Measurements from ENCODE around the gene ZNF189. TPM values are rescaled to one million over a fixed set of nuclear protein-coding genes. Genes with fewer than 3 reads are reported as not detected.

The ZNF189 gene
- total RNA-seq, 4 donors from 2014 or later = 9.7 to 42.8 (median 12.2) TPM

DNA sequence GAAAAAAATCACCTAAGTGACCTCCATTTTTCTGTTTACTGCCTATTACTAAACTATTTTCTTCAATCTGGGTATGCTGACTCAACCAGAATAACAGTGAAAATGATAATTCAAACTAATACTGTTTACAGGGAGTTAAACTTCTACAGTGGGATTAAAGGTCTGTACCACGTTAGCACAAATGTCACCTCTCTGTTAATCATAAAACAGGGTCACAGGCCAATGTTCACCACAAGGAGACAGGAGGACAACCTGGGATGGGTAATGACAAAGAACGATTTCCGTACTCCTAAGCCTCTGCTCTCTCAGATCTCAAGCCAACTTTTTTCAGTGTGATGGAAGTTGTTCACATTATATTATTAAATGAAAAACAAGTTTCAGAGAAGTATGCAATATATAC lies 34.6 kb downstream of the ZNF189 start:
- DNase-seq (no peak), ATAC-seq (no peak)
- Histone ChIP-seq H3K9me3 (no peaks in the 10 kb centered on the region), H3K27ac (no peak overlapping the region), H3K4me1 (no peaks in the 10 kb centered on the region), H3K27me3 (no peaks in the 10 kb centered on the region), H3K36me3 (no peaks in the 10 kb centered on the region), H3K4me3 (no peak overlapping the region)
- intact Hi-C loops (cut with DNase I; ENCODE audit: low total_unique reads) (no loop called here), in situ Hi-C loops (cut with MboI; ENCODE audit: low sequenced_read_pairs in 4 of 4) (no loop called here)
- no peak for TF ChIP-seq POLR2A (IDR thresholded peaks at IDR 0.05)
- TF ChIP-seq, protein P1, sequence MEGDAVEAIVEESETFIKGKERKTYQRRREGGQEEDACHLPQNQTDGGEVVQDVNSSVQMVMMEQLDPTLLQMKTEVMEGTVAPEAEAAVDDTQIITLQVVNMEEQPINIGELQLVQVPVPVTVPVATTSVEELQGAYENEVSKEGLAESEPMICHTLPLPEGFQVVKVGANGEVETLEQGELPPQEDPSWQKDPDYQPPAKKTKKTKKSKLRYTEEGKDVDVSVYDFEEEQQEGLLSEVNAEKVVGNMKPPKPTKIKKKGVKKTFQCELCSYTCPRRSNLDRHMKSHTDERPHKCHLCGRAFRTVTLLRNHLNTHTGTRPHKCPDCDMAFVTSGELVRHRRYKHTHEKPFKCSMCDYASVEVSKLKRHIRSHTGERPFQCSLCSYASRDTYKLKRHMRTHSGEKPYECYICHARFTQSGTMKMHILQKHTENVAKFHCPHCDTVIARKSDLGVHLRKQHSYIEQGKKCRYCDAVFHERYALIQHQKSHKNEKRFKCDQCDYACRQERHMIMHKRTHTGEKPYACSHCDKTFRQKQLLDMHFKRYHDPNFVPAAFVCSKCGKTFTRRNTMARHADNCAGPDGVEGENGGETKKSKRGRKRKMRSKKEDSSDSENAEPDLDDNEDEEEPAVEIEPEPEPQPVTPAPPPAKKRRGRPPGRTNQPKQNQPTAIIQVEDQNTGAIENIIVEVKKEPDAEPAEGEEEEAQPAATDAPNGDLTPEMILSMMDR (IDR thresholded peaks at IDR 0.05 in 4 of 5, conservative IDR thresholded peaks at IDR 0.05 in 1 of 5) = no peak

DNA sequence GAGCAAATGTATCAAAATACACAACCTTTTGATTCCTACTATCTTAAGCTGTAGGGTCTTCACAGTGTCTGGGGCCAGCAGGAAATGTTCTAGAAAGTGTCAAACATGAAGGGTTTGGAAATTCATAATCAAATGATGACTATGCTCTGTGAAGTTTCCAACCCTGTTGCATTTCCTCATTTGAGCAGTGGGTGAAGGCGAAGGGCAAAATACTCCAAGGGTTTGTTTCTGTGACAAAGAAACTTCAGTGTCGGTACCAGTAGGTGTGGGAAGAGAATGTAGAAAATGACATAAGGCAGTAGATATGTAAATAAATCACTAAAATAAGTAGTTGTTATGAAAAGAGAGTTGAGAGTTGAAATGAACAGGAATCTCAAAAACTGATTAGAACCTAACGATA lies 36.3 kb downstream of the ZNF189 start:
- intact Hi-C loops (cut with DNase I; ENCODE audit: low total_unique reads) (no loop called here), in situ Hi-C loops (cut with MboI; ENCODE audit: low sequenced_read_pairs in 4 of 4) (no loop called here)
- no peaks in the 10 kb centered on the region for H3K27me3 ChIP-seq
- no peak for ATAC-seq
- H3K4me1 ChIP-seq = no peaks in the 10 kb centered on the region
- H3K27ac ChIP-seq = no peak overlapping the region
- H3K36me3 ChIP-seq = no peaks in the 10 kb centered on the region
- no peak for DNase-seq
- H3K4me3 ChIP-seq = no peak overlapping the region
- no peak for TF ChIP-seq POLR2A (IDR thresholded peaks at IDR 0.05)
- TF ChIP-seq, protein P1 (IDR thresholded peaks at IDR 0.05 in 4 of 5, conservative IDR thresholded peaks at IDR 0.05 in 1 of 5) = no peak
- no peaks in the 10 kb centered on the region for H3K9me3 ChIP-seq

DNA sequence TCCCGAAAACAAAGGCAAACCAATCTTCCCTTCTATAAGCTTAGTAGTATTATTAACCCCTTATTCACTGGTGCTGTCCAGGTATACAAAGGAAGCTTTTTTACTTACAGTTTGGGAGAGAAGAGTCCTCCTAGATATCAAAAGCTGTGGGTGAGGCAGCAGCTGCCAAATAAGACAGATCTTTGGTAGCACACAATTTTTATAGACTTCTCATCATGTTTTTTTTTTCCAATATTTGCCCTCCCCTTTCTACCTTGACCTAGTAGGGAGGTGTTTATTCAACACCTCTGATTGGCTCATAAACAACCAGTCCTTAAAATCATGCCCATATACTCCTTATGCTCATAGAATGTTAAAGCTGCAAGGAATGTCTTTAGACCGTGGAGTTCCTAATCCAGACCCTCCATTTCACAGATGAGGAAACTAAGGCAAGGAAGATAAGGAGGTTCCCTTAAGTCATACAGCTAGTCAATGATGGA lies 37.0 kb downstream of the ZNF189 start, which contains the start of gene ALDOB:
Gene ALDOB, minus strand, starts transcription at position 174 of the 479 bp plus-strand sequence. CDS start 4,887 bp downstream, outside the sequence.
- no peaks in the 10 kb centered on the region for H3K27me3 ChIP-seq
- H3K4me3 ChIP-seq = no peak within 1 kb of the TSS
- in situ Hi-C loops (cut with MboI; ENCODE audit: low sequenced_read_pairs in 4 of 4) = no loop called here
- DNase-seq (no peak), ATAC-seq (no peak)
- no peaks in the 10 kb centered on the region for H3K36me3 ChIP-seq
- no peak within 1 kb of the TSS for H3K27ac ChIP-seq
- H3K9me3 ChIP-seq = no peaks in the 10 kb centered on the region
- no peak for TF ChIP-seq POLR2A (IDR thresholded peaks at IDR 0.05)
- TF ChIP-seq, protein P1 (IDR thresholded peaks at IDR 0.05 in 4 of 5, conservative IDR thresholded peaks at IDR 0.05 in 1 of 5) = no peak
- H3K4me1 ChIP-seq = no peaks in the 10 kb centered on the region
- intact Hi-C loops (cut with DNase I; ENCODE audit: low total_unique reads) = no loop called here

DNA sequence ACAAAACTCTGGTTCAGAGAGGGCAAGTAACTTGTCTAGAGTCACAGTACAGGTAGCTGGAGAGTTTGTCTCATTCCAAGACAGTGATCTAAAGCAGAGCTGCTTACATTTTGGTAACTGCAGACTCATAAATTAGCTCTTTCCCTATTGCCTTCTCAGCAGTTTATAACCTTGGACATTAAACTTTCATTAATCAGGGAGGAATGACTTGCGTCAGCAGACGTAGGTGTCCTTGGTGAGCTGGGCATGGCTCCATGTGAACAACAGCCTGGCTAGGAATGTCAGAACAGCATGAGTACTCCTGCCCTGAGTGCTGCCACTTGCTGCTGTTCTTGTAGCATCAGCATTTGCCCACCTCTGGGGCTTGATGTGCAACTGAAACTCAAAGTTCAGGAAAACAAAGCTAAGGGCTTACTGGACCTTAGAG lies 39.2 kb downstream of the ZNF189 start:
- Histone ChIP-seq H3K27me3 (no peaks in the 10 kb centered on the region), H3K4me1 (no peaks in the 10 kb centered on the region), H3K27ac (no peak overlapping the region), H3K9me3 (no peaks in the 10 kb centered on the region), H3K36me3 (no peaks in the 10 kb centered on the region), H3K4me3 (no peak overlapping the region)
- DNase-seq (no peak), ATAC-seq (no peak)
- TF ChIP-seq, protein P1 (IDR thresholded peaks at IDR 0.05 in 4 of 5, conservative IDR thresholded peaks at IDR 0.05 in 1 of 5) = no peak
- TF ChIP-seq POLR2A (IDR thresholded peaks at IDR 0.05) = no peak
- intact Hi-C loops (cut with DNase I; ENCODE audit: low total_unique reads) (no loop called here), in situ Hi-C loops (cut with MboI; ENCODE audit: low sequenced_read_pairs in 4 of 4) (no loop called here)

DNA sequence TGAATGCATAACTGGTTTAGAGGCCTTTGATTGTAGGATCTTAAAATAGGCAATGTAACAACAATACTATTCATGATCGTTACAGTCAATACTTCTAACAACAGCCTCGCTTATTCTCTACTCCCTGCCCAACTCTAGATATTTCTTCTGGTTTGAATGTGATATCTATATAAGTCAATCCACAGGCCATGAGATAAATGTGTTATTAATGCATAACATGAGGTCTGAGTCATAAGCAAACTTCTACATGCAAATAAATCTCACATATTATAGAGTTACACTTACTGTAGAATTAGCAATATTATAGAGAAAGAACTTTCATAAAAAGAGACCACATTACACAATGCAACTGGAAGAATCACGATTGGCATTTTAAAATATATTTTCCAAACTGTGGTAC lies 39.9 kb downstream of the ZNF189 start:
- ATAC-seq (no peak), DNase-seq (no peak)
- Histone ChIP-seq H3K9me3 (no peaks in the 10 kb centered on the region), H3K36me3 (no peaks in the 10 kb centered on the region), H3K27me3 (no peaks in the 10 kb centered on the region), H3K4me3 (no peak overlapping the region), H3K4me1 (peaks cover 0 to 1% of the 10 kb centered on the region in 2 donors), H3K27ac (no peak overlapping the region)
- TF ChIP-seq, protein P1 (IDR thresholded peaks at IDR 0.05 in 4 of 5, conservative IDR thresholded peaks at IDR 0.05 in 1 of 5) = no peak
- TF ChIP-seq POLR2A (IDR thresholded peaks at IDR 0.05) = no peak
- intact Hi-C loops (cut with DNase I; ENCODE audit: low total_unique reads) (no loop called here), in situ Hi-C loops (cut with MboI; ENCODE audit: low sequenced_read_pairs in 4 of 4) (no loop called here)
